Measurements from ENCODE around the gene TSLP. TPM values are rescaled to one million over a fixed set of nuclear protein-coding genes. Genes with fewer than 3 reads are reported as not detected.

The TSLP gene
- total and polyA plus RNA-seq, 2 of the 8 experiments (the other 6 are each of a cell fraction or from before 2014, with no cell fraction given), result 0.39 to 1.9 TPM

DNA sequence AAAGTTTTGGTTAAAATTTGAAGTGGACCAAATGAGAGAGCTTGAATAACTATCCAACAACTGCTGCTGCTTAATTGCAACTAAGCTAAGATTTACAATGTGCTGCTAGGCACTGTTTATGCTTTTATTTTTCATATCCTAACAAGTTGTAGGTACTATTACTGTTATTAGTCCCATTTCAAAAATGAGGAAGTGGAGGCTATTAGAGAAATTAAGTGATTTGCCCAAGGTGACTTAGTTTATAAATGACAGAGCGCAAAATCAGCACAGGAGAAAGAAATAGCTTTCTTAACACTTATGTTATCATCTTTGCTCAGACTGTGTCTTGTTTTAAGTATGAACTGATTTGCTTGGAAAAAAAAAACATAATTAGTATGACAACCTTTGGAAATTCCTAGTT, 43.7 kb downstream of the TSLP start:
- DNase-seq (ENCODE audit: low read depth in 1 of 2, low spot score in 2 of 2) (no peak), FAIRE-seq (no peak)
- Histone ChIP-seq H3K36me3 (ENCODE audit: control insufficient read depth in 2 of 4, insufficient read depth in 4 of 4, low read length in 3 of 4) (peaks cover 2 to 58% (median 12%) of the 10 kb centered on the region in 4 experiments), H3K27ac (ENCODE audit: low read depth, low read length) (no peak overlapping the region), H3K4me2 (ENCODE audit: insufficient read depth in 1 of 2, low read depth in 2 of 2, low read length in 2 of 2) (no peak overlapping the region), H3K79me2 (ENCODE audit: control insufficient read depth in 1 of 2, insufficient read depth in 2 of 2, low read length in 2 of 2) (peaks cover 0 to 4% of the 10 kb centered on the region in 2 experiments; a peak in 1 of 4 replicates), H4K5ac (ENCODE audit: insufficient read length, low read depth, low read length) (no peak overlapping the region), H3K4me3 (ENCODE audit: extremely low read depth in 1 of 4, insufficient read depth in 2 of 4, low read depth in 3 of 4, low read length in 4 of 4) (no peak overlapping the region), H2AK5ac (ENCODE audit: low read depth, low read length) (no peak overlapping the region), H2BK5ac (ENCODE audit: low read depth, low read length) (no peak overlapping the region), H3K23ac (ENCODE audit: insufficient read length) (no peak overlapping the region), H4K20me1 (replicated peaks in 1 of 2; ENCODE audit: control insufficient read depth in 1 of 2, insufficient read depth in 2 of 2, low read length in 2 of 2) (no peaks in the 10 kb centered on the region), H2AFZ (ENCODE audit: low read length) (no peak overlapping the region), H4K91ac (replicated peaks; ENCODE audit: insufficient read length, low read length) (no peak overlapping the region), H3K79me1 (ENCODE audit: low read depth, low read length) (no peaks in the 10 kb centered on the region), H3K9ac (replicated peaks in 1 of 4; ENCODE audit: extremely low read depth in 1 of 4, low read depth in 3 of 4, low read length in 3 of 4) (no peak overlapping the region), H2BK20ac (ENCODE audit: low read length) (no peak overlapping the region), H3K18ac (ENCODE audit: extremely low read depth, low read length) (no peak overlapping the region), H3K27me3 (replicated peaks in 1 of 4; ENCODE audit: control insufficient read depth in 3 of 4, extremely low read depth in 1 of 4, insufficient read depth in 3 of 4, low read length in 3 of 4) (no peaks in the 10 kb centered on the region), H4K8ac (ENCODE audit: extremely low read depth, insufficient read depth, low read length) (no peak overlapping the region), H3K56ac (replicated peaks; ENCODE audit: insufficient read length, low read depth, low read length) (no peak overlapping the region), H3K4me1 (replicated peaks in 1 of 4; ENCODE audit: control insufficient read depth in 3 of 4, insufficient read depth in 4 of 4, low read length in 3 of 4) (peaks cover 0 to 15% (median 2%) of the 10 kb centered on the region in 4 experiments; a peak in 3 of 7 replicates), H3K4ac (replicated peaks; ENCODE audit: insufficient read length, low read depth, low read length) (no peak overlapping the region), H3K9me3 (ENCODE audit: insufficient read depth in 2 of 2, low read depth in 1 of 2, low read length in 1 of 2) (no peaks in the 10 kb centered on the region), H3K14ac (ENCODE audit: insufficient read length) (no peak overlapping the region), H2BK15ac (ENCODE audit: low read length) (no peak overlapping the region), H3K23me2 (ENCODE audit: low read depth, low read length) (no peaks in the 10 kb centered on the region), H2BK12ac (ENCODE audit: low read depth, low read length) (no peak overlapping the region), H2BK120ac (replicated peaks; ENCODE audit: low read depth, low read length) (no peak overlapping the region)
- POLR2A ChIA-PET (ENCODE audit: partially characterized antibody), result interaction anchor here (0.7 to 1.2 kb wide), 5 partner anchors 10 to 27 kb away, joined by 3 to 6 read pairs (median 3); no protein-coding TSS in a partner anchor
- 95% methylated on average over 1 of the region's 1 CpG; no CpG with 5 or more reads in 1 of the 2 experiments for WGBS, 2 experiments (ENCODE audit: extremely low coverage in 1 of 2, insufficient coverage in 1 of 2, insufficient read length in 1 of 2, insufficient replicate concordance in 2 of 2, low coverage in 1 of 2, low lambda C conversion rate in 2 of 2, missing lambda C conversion rate in 1 of 2)
- CTCF ChIA-PET (ENCODE audit: partially characterized antibody), result interaction anchor here (0.6 to 1.3 kb wide), 3 partner anchors 27 to 672 kb away, joined by 3 to 4 read pairs (median 3); no protein-coding TSS in a partner anchor
- TF ChIP-seq CREB1 (IDR thresholded peaks at IDR 0.05) (no peak), BCL11A (IDR thresholded peaks at IDR 0.05; ENCODE audit: low read depth in 2 of 2, low read length in 2 of 2) (no peak), KDM1A (IDR thresholded peaks at IDR 0.05; ENCODE audit: borderline replicate concordance, low read length) (no peak), BACH1 (IDR thresholded peaks at IDR 0.05; ENCODE audit: low read length) (no peak), HDAC6 (IDR thresholded peaks at IDR 0.05; ENCODE audit: low read depth, low read length) (no peak), CTBP2 (IDR thresholded peaks at IDR 0.05; ENCODE audit: borderline replicate concordance, insufficient read depth, insufficient read length, low read length) (no peak), RFX5 (IDR thresholded peaks at IDR 0.05; ENCODE audit: borderline replicate concordance, low read depth, low read length) (no peak), CEBPB (IDR thresholded peaks at IDR 0.05; ENCODE audit: low read depth, low read length) (no peak), SP4 (IDR thresholded peaks at IDR 0.05; ENCODE audit: low read length) (no peak)
